AG04450 (cell line): Measurements from ENCODE around the gene FTCDNL1. TPM values are rescaled to one million over a fixed set of nuclear protein-coding genes. Genes with fewer than 3 reads are reported as not detected.

ENCODE experiments used
- CTCF ChIA-PET: fragments of 300-600, 350-600 bp; formaldehyde crosslinking; extraction: SDS; loops from one replicate; lab custom pipeline; 2022; ENCODE audit warnings: antibody characterized with exemption, inconsistent platforms; lab: Charles Lee
- POLR2A ChIA-PET: fragments of 350-600 bp; formaldehyde crosslinking; extraction: SDS; loops from one replicate; lab custom pipeline; 2021; ENCODE audit warnings: antibody characterized with exemption, inconsistent platforms; lab: Yijun Ruan, JAX
- DNase-seq: peaks from one replicate; pipeline ENCODE4 v3.0.0-alpha.2; 2011; ENCODE audit warnings: low read depth, low spot score
- H3K27ac ChIP-seq: one replicate; pipeline ENCODE4 v1.5.1; 2012; ENCODE audit warnings: low read depth, low read length, control low read depth
- H3K27me3 ChIP-seq: one replicate; pipeline ENCODE4 v1.6.0; 2012; ENCODE audit warnings: low read length; ENCODE audit not compliant: control insufficient read depth, insufficient read depth
- H3K4me3 ChIP-seq: 2 replicates; pipeline ENCODE4 v1.5.1; 2011; ENCODE audit warnings: mild to moderate bottlenecking, low read depth, low read length, control low read depth
- H3K9me3 ChIP-seq: 2 replicates; pipeline ENCODE4 v1.5.1; 2012; ENCODE audit warnings: low read length; ENCODE audit not compliant: control insufficient read depth, insufficient read depth
- polyA plus RNA-seq: library from polyadenylated mRNA; depleted of rRNA; stranded (reverse); fragments of >200 nt; gene quantifications from 2 replicates; pipeline ENCODE4 v1.2.3, GENCODE V29; 2011; rRNA removed
- small RNA-seq: library from RNA; depleted of rRNA; stranded (forward); fragments of <200 nt; gene quantifications from one replicate; pipeline ENCODE3, GENCODE V24; 2012; ENCODE audit warnings: low read depth; ENCODE audit not compliant: insufficient read length
- TF ChIP-seq, protein P1 (sequence below): IDR thresholded peaks from 2 replicates; pipeline ENCODE4 v1.5.1; 2011; ENCODE audit warnings: low read depth, low read length, control low read depth, inconsistent platforms

Gene FTCDNL1
- polyA plus RNA-seq, 1 experiment = 0.10 TPM

DNA sequence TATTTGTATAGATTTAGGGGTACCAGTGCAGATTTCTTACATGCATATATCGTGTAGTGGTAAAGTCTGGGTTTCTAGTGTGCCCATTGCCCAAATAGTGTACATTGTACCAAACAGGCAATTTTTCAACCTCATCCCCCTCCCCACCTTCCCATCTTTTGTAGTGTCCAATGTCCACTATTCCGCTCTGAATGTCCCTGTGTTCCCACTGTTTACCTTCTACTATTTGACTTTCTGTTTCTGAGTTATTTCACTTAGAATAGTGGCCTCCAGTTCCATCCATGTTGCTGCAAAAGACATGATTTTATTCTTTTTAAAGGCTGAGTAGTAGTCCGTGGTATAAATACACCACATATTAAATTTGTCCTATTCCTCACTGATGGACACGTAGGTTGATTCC, 132.9 kb downstream of the FTCDNL1 start:
- ChIA-PET CTCF (no interaction called here), POLR2A (no interaction called here)
- no peak for DNase-seq
- Histone ChIP-seq H3K27ac (no peak overlapping the region), H3K9me3 (no peaks in the 10 kb centered on the region), H3K4me3 (no peak overlapping the region), H3K27me3 (no peaks in the 10 kb centered on the region)
- TF ChIP-seq, protein P1, sequence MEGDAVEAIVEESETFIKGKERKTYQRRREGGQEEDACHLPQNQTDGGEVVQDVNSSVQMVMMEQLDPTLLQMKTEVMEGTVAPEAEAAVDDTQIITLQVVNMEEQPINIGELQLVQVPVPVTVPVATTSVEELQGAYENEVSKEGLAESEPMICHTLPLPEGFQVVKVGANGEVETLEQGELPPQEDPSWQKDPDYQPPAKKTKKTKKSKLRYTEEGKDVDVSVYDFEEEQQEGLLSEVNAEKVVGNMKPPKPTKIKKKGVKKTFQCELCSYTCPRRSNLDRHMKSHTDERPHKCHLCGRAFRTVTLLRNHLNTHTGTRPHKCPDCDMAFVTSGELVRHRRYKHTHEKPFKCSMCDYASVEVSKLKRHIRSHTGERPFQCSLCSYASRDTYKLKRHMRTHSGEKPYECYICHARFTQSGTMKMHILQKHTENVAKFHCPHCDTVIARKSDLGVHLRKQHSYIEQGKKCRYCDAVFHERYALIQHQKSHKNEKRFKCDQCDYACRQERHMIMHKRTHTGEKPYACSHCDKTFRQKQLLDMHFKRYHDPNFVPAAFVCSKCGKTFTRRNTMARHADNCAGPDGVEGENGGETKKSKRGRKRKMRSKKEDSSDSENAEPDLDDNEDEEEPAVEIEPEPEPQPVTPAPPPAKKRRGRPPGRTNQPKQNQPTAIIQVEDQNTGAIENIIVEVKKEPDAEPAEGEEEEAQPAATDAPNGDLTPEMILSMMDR = no peak

DNA sequence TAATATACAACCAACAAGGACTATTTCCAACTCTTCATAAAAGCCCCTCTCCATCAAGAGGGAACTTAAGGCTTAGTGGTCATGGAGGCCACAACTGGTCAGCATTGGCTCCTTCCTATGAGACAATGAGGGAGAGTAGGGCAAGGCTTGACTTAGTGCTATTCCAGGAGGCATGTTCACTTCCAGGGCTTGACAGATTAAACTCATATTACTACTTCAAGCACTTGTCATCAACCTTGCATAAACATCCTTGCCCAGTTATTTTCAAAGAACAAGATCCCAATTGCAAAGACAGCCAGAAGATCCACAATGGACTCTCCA, 133.4 kb downstream of the FTCDNL1 start:
- Histone ChIP-seq H3K27ac (no peak overlapping the region), H3K27me3 (no peaks in the 10 kb centered on the region), H3K9me3 (no peaks in the 10 kb centered on the region), H3K4me3 (no peak overlapping the region)
- ChIA-PET POLR2A (no interaction called here), CTCF (interaction anchor here (1.3 kb wide), 1 partner anchor 12 kb away, joined by 3 read pairs; no protein-coding TSS in a partner anchor)
- TF ChIP-seq, protein P1 = no peak
- no peak for DNase-seq

DNA sequence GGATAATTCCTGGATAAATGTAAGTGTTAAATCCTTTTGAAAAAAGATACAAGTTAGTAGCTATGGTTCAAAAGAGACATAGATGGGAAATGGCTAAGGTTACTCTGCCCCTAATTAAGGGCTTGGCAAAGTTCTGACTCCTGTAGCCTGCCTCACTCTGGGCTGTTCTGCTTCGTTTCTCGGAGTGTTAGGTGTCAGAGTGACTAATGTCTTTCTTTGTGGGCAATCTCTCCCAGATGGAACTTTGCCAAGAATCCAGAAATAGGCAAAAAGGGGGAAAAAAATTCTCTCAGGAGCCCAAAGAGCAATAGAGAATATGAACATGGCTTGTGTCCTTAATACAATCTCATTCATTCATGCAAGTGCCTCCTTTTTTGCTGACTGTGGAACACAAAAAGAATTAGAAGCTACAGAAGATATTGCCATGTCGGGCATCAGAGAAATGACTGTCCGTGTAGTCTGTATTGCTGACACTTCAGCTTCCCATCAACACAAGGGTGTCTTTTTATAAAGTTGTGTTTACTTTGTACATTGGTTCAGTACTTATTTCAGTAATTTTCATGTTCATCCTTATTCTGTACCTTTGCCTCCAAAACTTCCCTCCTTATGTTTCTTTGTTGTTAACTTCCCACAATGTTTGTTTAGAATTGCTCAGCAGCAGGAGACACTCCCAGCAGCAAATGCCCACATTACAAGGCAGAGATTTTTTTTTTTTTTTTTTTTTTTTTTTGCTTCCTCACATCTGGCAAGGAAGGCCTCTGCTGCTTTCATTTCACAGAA, 134.0 kb downstream of the FTCDNL1 start:
- ChIA-PET CTCF (interaction anchor here (1.3 kb wide), 1 partner anchor 12 kb away, joined by 3 read pairs; no protein-coding TSS in a partner anchor), POLR2A (no interaction called here)
- H3K27me3 ChIP-seq = no peaks in the 10 kb centered on the region
- no peak for DNase-seq
- H3K27ac ChIP-seq = no peak overlapping the region
- H3K4me3 ChIP-seq = no peak overlapping the region
- TF ChIP-seq, protein P1 = no peak
- H3K9me3 ChIP-seq = no peaks in the 10 kb centered on the region

DNA sequence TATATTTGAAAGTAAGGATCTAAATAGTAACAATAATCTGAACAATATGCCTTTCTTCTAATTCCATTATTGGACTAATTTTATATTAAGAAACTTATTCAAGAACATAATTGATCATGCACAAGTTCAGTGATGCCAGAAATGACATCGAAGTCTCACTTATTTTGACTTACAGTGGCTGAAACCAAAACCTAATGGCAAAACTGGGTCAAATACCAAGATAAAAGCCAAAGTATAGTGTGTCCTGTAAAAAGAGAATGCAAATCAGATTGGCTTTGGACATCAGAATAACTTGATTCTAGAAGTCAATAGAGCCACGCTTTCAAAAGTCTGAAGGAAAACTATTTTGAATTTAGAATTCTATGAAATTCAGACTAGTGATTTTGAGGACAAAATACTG, 137.2 kb downstream of the FTCDNL1 start:
- H3K9me3 ChIP-seq = no peaks in the 10 kb centered on the region
- H3K4me3 ChIP-seq = no peak overlapping the region
- H3K27ac ChIP-seq = no peak overlapping the region
- ChIA-PET CTCF (interaction anchor here (1.0 kb wide), 1 partner anchor 9 kb away, joined by 3 read pairs; no protein-coding TSS in a partner anchor), POLR2A (no interaction called here)
- DNase-seq = no peak
- no peaks in the 10 kb centered on the region for H3K27me3 ChIP-seq
- TF ChIP-seq, protein P1 = no peak

DNA sequence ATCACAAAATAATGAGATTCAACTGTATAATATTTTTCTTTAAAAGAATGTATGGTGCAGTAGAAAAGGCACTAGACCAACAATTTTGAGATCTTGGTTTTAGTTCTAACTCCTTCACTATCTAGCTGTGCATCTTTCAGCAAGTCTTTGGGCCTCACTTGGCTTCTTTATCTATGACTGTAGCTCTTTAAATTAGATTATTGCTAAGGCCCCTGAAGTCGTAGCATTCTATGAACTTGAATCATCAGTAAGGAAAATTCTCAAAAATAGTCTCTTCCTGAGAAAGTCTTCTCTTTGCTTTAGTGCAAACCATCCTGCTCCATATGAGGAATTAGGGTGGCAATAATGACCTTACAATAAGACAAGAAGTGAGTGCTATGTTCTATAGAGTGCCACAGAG, 140.4 kb downstream of the FTCDNL1 start:
- ChIA-PET CTCF (interaction anchor here (4.6 kb wide), 1 partner anchor 29 kb away, joined by 25 read pairs; no protein-coding TSS in a partner anchor), POLR2A (no interaction called here)
- no peak for DNase-seq
- H3K27me3 ChIP-seq = no peaks in the 10 kb centered on the region
- TF ChIP-seq, protein P1 = no peak
- H3K9me3 ChIP-seq = no peaks in the 10 kb centered on the region
- H3K27ac ChIP-seq = no peak overlapping the region
- no peak overlapping the region for H3K4me3 ChIP-seq

Small RNA genes lying within 50 kb of the gene (small RNA-seq; reads per million reads assigned to genes)
- not detected for gene AC108032.1
- not detected for gene RN7SL717P

Other genes starting within 250 kb of the FTCDNL1 start
- gene C2orf69, start 60.1 kb upstream of the FTCDNL1 start, polyA plus RNA-seq = 4.3 and 7.0 TPM in 2 replicates
- gene TYW5, start 104.3 kb upstream of the FTCDNL1 start, polyA plus RNA-seq = 5.2 and 6.7 TPM in 2 replicates
- 15.0 and 19.5 TPM in 2 replicates for gene MAIP1, start 104.4 kb upstream of the FTCDNL1 start, polyA plus RNA-seq